DOHH2 (cell line): Measurements from ENCODE around the gene C9orf50.

Source experiments
- EZH2phosphoT487 ChIP-seq: fragments of 200-600 bp; sonication (generic); IDR thresholded peaks from 2 replicates; pipeline ENCODE4 v1.6.1; 2017; ENCODE audit warnings: borderline replicate concordance, mild to moderate bottlenecking, antibody characterized with exemption, low read length, moderate library complexity, mixed read lengths
- TF ChIP-seq, protein P1 (sequence below): fragments of 200-600 bp; sonication (generic); IDR thresholded peaks from one replicate; pipeline ENCODE4 v1.5.1; 2014; ENCODE audit warnings: antibody characterized with exemption, mild to moderate bottlenecking, low read depth, low read length; ENCODE audit not compliant: poor library complexity, severe bottlenecking

DNA sequence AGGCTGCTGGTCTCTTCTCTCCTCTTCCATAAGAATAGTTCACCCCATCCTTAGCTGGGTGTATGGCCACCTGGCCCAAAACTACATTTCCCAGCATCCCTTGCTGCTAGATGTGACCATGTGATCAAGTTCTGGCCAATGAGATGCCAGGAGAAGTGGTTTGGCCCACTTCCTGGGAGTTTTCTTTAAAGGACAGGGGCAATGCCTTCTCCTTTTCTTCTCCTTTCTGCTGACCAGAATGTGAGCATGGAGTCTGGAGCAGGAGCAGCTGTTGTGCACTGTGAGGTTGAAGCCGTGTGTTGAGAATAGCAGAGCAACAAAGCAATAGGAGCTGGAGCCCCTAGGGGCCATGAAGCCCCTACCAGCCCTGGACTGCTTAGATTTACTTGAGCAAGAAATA, 36.8 kb downstream of the C9orf50 start:
- TF ChIP-seq, protein P1, sequence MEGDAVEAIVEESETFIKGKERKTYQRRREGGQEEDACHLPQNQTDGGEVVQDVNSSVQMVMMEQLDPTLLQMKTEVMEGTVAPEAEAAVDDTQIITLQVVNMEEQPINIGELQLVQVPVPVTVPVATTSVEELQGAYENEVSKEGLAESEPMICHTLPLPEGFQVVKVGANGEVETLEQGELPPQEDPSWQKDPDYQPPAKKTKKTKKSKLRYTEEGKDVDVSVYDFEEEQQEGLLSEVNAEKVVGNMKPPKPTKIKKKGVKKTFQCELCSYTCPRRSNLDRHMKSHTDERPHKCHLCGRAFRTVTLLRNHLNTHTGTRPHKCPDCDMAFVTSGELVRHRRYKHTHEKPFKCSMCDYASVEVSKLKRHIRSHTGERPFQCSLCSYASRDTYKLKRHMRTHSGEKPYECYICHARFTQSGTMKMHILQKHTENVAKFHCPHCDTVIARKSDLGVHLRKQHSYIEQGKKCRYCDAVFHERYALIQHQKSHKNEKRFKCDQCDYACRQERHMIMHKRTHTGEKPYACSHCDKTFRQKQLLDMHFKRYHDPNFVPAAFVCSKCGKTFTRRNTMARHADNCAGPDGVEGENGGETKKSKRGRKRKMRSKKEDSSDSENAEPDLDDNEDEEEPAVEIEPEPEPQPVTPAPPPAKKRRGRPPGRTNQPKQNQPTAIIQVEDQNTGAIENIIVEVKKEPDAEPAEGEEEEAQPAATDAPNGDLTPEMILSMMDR = no peak
- TF ChIP-seq EZH2phosphoT487 = no peak
